HCT116 (cell line): Measurements from ENCODE around the gene GARNL3. TPM values are rescaled to one million over a fixed set of nuclear protein-coding genes. Genes with fewer than 3 reads are reported as not detected.

ENCODE experiments used
- ATAC-seq: fragments of 200-7000 bp; cut with Tn5 transposase; 2 replicates; pipeline ENCODE4 v1.9.1; 2020; ENCODE audit warnings: mild to moderate bottlenecking, moderate library complexity
- BruUV-seq: library from RNA; stranded (reverse); fragments of 400-500 nt; replicated peaks from 2 replicates; lab custom pipeline; 2021; lab: Mats Ljungman, UMichigan
- CTCF ChIA-PET: fragments of 300-600 bp; sonication (Branson Sonifier 250); formaldehyde crosslinking; loops from one replicate; lab custom pipeline; 2021; ENCODE audit warnings: antibody characterized with exemption; lab: Charles Lee
- POLR2A ChIA-PET: fragments of 300-600, 350-600 bp; sonication (Branson Sonifier 250); formaldehyde crosslinking; loops from one replicate; lab custom pipeline; 2021; ENCODE audit warnings: antibody characterized with exemption; lab: Charles Lee
- RAD21 ChIA-PET, 2 experiments: fragments of 300-600 bp; sonication (Branson Sonifier 250); formaldehyde crosslinking; loops; one replicate each; lab custom pipeline; 2023; ENCODE audit warnings: low total read pairs in 2 of 2; ENCODE audit not compliant: uncharacterized antibody in 2 of 2, unreplicated experiment in 2 of 2, low non-redundant PET in 1 of 2; lab: Charles Lee
- DNase-seq: peaks from one replicate; pipeline ENCODE4 v3.0.0-alpha.2; 2010; ENCODE audit warnings: low read depth, low spot score
- H2AFZ ChIP-seq: fragments of 200-600 bp; shearing (Covaris generic), sonication (generic); 2 replicates; pipeline ENCODE4 v1.6.1; 2017; ENCODE audit warnings: low read depth, mixed run types, mixed read lengths, antibody characterized with exemption, low read length; ENCODE audit not compliant: poor library complexity, severe bottlenecking
- H3K27ac ChIP-seq: 2 replicates; pipeline ENCODE4 v1.5.1; 2012; ENCODE audit warnings: low read depth, low read length
- H3K27me3 ChIP-seq: fragments of 200-600 bp; sonication (generic); 2 replicates; pipeline ENCODE4 v1.6.1; 2016; ENCODE audit warnings: mixed run types, low read length, mixed read lengths; ENCODE audit not compliant: insufficient read depth
- H3K36me3 ChIP-seq, 2 experiments: fragments of 200-500 bp in 1 of 2; fragments of 200-600 bp in 1 of 2; sonication (Bioruptor generic) in 1 of 2; sonication (generic) in 1 of 2; 2 replicates each; pipeline versions ENCODE4 v1.5.1 to v1.6.1; 2014 to 2016; ENCODE audit warnings: low read length in 2 of 2, inconsistent platforms in 1 of 2, mixed read lengths in 1 of 2, mixed run types in 1 of 2; ENCODE audit not compliant: insufficient read depth in 2 of 2, control insufficient read depth in 1 of 2
- H3K4me1 ChIP-seq, 2 experiments: fragments of 200-600 bp in 1 of 2; sonication (generic) in 1 of 2; 2 replicates each; pipeline versions ENCODE4 v1.5.1 to v1.6.1; 2012 to 2017; ENCODE audit warnings: low read length in 2 of 2, inconsistent platforms in 1 of 2, mild to moderate bottlenecking in 1 of 2, mixed read lengths in 1 of 2, mixed run types in 1 of 2, moderate library complexity in 1 of 2; ENCODE audit not compliant: insufficient read depth in 2 of 2, control insufficient read depth in 1 of 2
- H3K4me2 ChIP-seq: fragments of 200-600 bp; sonication (generic); 2 replicates; pipeline ENCODE4 v1.6.1; 2017; ENCODE audit warnings: mixed run types, low read length, mixed read lengths
- H3K4me3 ChIP-seq, 2 experiments: fragments of 200-600 bp in 1 of 2; sonication (generic) in 1 of 2; replicated peaks in 1 of 2; 2 replicates each; pipeline ENCODE4 v1.5.1; 2011 to 2016; ENCODE audit warnings: low read length in 2 of 2, control low read depth in 1 of 2, low read depth in 1 of 2, mild to moderate bottlenecking in 1 of 2, mixed read lengths in 1 of 2, mixed run types in 1 of 2
- H3K79me2 ChIP-seq: fragments of 200-600 bp; sonication (generic); 2 replicates; pipeline ENCODE4 v1.6.1; 2017; ENCODE audit warnings: mild to moderate bottlenecking, mixed run types, low read length, moderate library complexity, mixed read lengths; ENCODE audit not compliant: insufficient read depth
- H3K9ac ChIP-seq: fragments of 200-600 bp; sonication (generic); 2 replicates; pipeline ENCODE4 v1.6.1; 2016; ENCODE audit warnings: low read length, mixed read lengths
- H3K9me2 ChIP-seq: fragments of 200-600 bp; sonication (generic), shearing (Covaris generic); 2 replicates; pipeline ENCODE4 v1.6.1; 2017; ENCODE audit warnings: mixed run types, mild to moderate bottlenecking, moderate library complexity; ENCODE audit not compliant: insufficient read depth
- H3K9me3 ChIP-seq, 2 experiments: fragments of 200-500 bp in 1 of 2; fragments of 200-600 bp in 1 of 2; sonication (Bioruptor generic) in 1 of 2; sonication (generic) in 1 of 2; 2 replicates each; pipeline ENCODE4 v1.6.1; 2014 to 2017; ENCODE audit warnings: low read length in 2 of 2, mixed read lengths in 2 of 2, inconsistent platforms in 1 of 2, low read depth in 1 of 2, mild to moderate bottlenecking in 1 of 2, mixed run types in 1 of 2, moderate library complexity in 1 of 2; ENCODE audit not compliant: control insufficient read depth in 1 of 2, insufficient read depth in 1 of 2
- H4K20me1 ChIP-seq: fragments of 200-600 bp; sonication (generic), shearing (Covaris generic); 2 replicates; pipeline ENCODE4 v1.6.1; 2017; ENCODE audit warnings: mixed run types, mild to moderate bottlenecking, moderate library complexity; ENCODE audit not compliant: insufficient read depth
- CEBPB ChIP-seq: IDR thresholded peaks from 2 replicates; pipeline ENCODE4 v1.6.1; 2012; ENCODE audit warnings: low read depth
- EGR1 ChIP-seq: IDR thresholded peaks from 2 replicates; pipeline ENCODE4 v1.6.1; 2012; ENCODE audit warnings: low read depth
- EZH2 ChIP-seq: fragments of 200-600 bp; sonication (generic); IDR thresholded peaks from 2 replicates; pipeline ENCODE4 v1.6.1; 2017; ENCODE audit warnings: antibody characterized with exemption, mixed run types
- EZH2phosphoT487 ChIP-seq: fragments of 200-600 bp; IDR thresholded peaks from 2 replicates; pipeline ENCODE4 v1.6.1; 2018; ENCODE audit warnings: antibody characterized with exemption, borderline replicate concordance
- POLR2A ChIP-seq: IDR thresholded peaks from 2 replicates; pipeline ENCODE4 v1.7.0; 2011; ENCODE audit warnings: borderline replicate concordance; ENCODE audit not compliant: insufficient read depth, insufficient read length; ENCODE audit errors: extremely low read depth
- YY1 ChIP-seq: IDR thresholded peaks from 2 replicates; pipeline ENCODE4 v1.6.1; 2011; ENCODE audit warnings: low read length, low read depth, moderate library complexity, mild to moderate bottlenecking; ENCODE audit not compliant: insufficient replicate concordance; ENCODE audit errors: extremely low read depth
- intact Hi-C: fragments of 100-400 bp; cut with micrococcal nuclease; formaldehyde crosslinking; loops from 2 replicates; pipeline ENCODE4 v1.10.0; 2022
- total RNA-seq: library from RNA; stranded (reverse); gene quantifications from one replicate; pipeline ENCODE4 v1.2.1, GENCODE V29; 2021; ENCODE audit not compliant: unreplicated experiment
- TF ChIP-seq, protein P1 (sequence below): IDR thresholded peaks from 2 replicates; pipeline ENCODE4 v1.6.1; 2012

Gene GARNL3
- total RNA-seq, 1 experiment from 2014 or later = 8.8 TPM

DNA sequence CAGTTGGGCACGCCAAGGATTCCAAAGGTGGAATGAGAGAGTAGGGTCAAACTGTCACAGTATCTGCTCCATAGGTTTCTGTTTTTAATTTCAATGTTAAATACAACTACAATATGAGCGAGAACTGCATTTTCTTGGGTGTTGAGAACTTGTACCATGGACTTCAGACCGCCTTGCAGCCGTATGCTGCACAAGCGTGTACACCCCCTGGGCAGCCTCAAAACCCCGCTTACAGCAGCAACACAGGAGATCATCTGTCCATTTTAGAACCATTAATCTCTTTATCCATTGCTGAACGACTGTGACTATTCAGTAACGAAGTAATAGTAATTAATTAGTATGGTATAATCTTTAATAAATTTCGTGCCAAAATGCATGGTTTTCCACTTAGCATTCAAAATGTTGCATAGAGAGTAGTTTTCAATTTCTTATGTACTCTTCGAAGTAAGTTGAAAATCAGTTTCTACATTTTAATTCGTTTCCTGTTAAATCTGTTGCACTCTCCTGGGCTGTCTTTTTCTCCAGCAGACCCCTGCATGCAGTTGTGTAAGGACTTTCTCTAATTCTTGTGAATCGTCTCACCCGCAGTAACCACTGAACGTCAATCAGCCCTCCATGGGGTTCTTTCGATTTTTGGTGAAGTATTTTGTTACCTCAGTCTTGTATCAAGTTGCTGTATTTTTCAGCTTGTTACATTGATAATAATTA is 42.0 kb upstream of the GARNL3 start:
- RAD21 ChIA-PET = no interaction called here
- Histone ChIP-seq H3K4me1 (peaks cover 8 to 26% of the 10 kb centered on the region in 2 experiments; a peak in 3 of 4 replicates), H3K9me2 (no peaks in the 10 kb centered on the region), H3K9me3 (no peaks in the 10 kb centered on the region), H4K20me1 (no peaks in the 10 kb centered on the region), H3K4me2 (no peak overlapping the region), H3K9ac (no peak overlapping the region), H3K27ac (no peak overlapping the region), H2AFZ (no peak overlapping the region), H3K36me3 (no peaks in the 10 kb centered on the region), H3K79me2 (peaks cover 4% of the 10 kb centered on the region; the same call in 1 of the 2 replicates), H3K4me3 (no peak overlapping the region), H3K27me3 (peaks cover 19% of the 10 kb centered on the region; the same call in 1 of the 2 replicates)
- no peak for TF ChIP-seq EZH2
- no peak for TF ChIP-seq POLR2A
- TF ChIP-seq YY1 = no peak
- TF ChIP-seq, protein P1, sequence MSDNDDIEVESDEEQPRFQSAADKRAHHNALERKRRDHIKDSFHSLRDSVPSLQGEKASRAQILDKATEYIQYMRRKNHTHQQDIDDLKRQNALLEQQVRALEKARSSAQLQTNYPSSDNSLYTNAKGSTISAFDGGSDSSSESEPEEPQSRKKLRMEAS = no peak
- TF ChIP-seq CEBPB = no peak
- TF ChIP-seq EGR1 = no peak
- TF ChIP-seq EZH2phosphoT487 = no peak
- CTCF ChIA-PET = interaction anchor here (2.8 kb wide), 1 partner anchor 8 kb away, joined by 24 read pairs; no protein-coding TSS in a partner anchor
- POLR2A ChIA-PET = no interaction called here
- BruUV-seq = no TSS peak
- no peak for DNase-seq
- no peak for ATAC-seq
- intact Hi-C loops = no loop called here

DNA sequence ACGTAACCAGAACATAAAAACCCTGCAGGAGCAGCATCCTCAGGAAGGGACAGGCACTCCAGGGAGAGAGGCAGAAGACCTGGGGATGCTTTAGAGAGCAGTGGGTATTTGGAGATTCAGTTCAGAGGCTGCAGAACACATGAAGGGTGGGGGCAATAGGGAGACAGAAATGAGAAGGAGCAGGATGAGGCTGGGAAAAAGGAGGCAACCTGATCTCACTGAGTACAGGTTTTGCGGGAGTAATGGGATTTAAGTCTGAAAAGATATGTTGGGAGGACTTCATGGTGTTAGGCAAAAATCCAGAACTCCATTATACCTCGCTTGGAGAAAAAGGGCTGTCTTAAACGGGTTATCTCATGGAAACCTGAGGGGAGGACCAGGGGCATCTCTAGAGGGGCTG is 41.3 kb upstream of the GARNL3 start:
- ChIA-PET RAD21 (interaction anchor here in 1 of 2 experiments (1.3 to 1.9 kb wide), 2 partner anchors 9 to 174 kb away, joined by 5 to 6 read pairs; partner anchors contain the start of gene SLC2A8), CTCF (interaction anchor here (1.5 to 2.8 kb wide), 5 partner anchors 9 to 511 kb away, joined by 3 to 24 read pairs (median 7); partner anchors contain the start of genes SLC2A8 and TOR2A), POLR2A (interaction anchor here (1.4 kb wide), 1 partner anchor 9 kb away, joined by 5 read pairs; no protein-coding TSS in a partner anchor)
- Histone ChIP-seq H4K20me1 (no peaks in the 10 kb centered on the region), H3K79me2 (peaks cover 4% of the 10 kb centered on the region; the same call in 1 of the 2 replicates), H3K27me3 (peaks cover 19% of the 10 kb centered on the region; the same call in 1 of the 2 replicates), H3K4me3 (no peak overlapping the region), H2AFZ (no peak overlapping the region), H3K9me2 (no peaks in the 10 kb centered on the region), H3K9me3 (no peaks in the 10 kb centered on the region), H3K4me1 (peaks cover 8 to 26% of the 10 kb centered on the region in 2 experiments; a peak in 3 of 4 replicates), H3K36me3 (no peaks in the 10 kb centered on the region), H3K27ac (no peak overlapping the region), H3K4me2 (peak overlapping the region; percentile 87), H3K9ac (no peak overlapping the region)
- intact Hi-C loops = no loop called here
- no peak for TF ChIP-seq YY1
- BruUV-seq = no TSS peak
- DNase-seq (no peak), ATAC-seq (no peak)
